A673 (cell line): Measurements from ENCODE around the gene SOCS3.

ENCODE experiments used
- EZH2 ChIP-seq: fragments of 200-600 bp; sonication (generic); IDR thresholded peaks from 2 replicates; pipeline ENCODE4 v1.6.1; 2017; ENCODE audit warnings: borderline replicate concordance, low read depth, mild to moderate bottlenecking, mixed read lengths, antibody characterized with exemption, low read length; ENCODE audit not compliant: poor library complexity, severe bottlenecking
- TF ChIP-seq, protein P1 (sequence below): fragments of 300-800, 200-600 bp; sonication (generic); conservative IDR thresholded peaks from 2 replicates; pipeline ENCODE4 v1.5.1; 2017; ENCODE audit warnings: low read depth, mild to moderate bottlenecking, antibody characterized with exemption, low read length, moderate library complexity, mixed read lengths

DNA sequence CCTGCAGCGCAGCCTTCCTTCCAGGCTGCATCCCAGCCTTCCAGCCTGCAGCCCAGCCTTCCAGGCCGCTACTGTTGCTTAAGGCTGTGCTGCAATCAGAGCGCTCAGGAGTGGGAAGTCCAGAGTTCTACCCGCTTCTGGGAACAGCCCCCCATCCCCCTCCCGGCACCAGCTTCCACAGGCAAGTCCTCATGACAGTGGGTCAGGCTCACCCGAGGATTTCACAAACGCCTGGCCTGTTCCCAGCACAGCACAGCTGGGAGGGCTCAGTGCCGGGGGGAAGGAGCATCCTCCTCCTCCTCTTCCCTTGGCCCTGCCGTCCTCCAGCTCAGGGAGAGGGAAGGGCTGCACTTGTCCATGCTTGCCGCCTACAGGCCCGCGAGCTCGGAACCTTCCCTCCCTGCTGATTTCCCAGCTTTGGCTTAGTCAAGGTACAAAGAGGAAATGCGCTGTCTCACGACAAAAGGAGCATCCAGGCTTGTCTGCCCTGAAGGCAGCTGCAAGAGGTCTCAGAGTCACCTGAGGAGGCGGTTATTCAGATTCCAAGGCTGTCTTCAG lies 8.3 kb downstream of the SOCS3 start:
- TF ChIP-seq, protein P1, sequence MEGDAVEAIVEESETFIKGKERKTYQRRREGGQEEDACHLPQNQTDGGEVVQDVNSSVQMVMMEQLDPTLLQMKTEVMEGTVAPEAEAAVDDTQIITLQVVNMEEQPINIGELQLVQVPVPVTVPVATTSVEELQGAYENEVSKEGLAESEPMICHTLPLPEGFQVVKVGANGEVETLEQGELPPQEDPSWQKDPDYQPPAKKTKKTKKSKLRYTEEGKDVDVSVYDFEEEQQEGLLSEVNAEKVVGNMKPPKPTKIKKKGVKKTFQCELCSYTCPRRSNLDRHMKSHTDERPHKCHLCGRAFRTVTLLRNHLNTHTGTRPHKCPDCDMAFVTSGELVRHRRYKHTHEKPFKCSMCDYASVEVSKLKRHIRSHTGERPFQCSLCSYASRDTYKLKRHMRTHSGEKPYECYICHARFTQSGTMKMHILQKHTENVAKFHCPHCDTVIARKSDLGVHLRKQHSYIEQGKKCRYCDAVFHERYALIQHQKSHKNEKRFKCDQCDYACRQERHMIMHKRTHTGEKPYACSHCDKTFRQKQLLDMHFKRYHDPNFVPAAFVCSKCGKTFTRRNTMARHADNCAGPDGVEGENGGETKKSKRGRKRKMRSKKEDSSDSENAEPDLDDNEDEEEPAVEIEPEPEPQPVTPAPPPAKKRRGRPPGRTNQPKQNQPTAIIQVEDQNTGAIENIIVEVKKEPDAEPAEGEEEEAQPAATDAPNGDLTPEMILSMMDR: no peak
- TF ChIP-seq EZH2: no peak
